Measurements from ENCODE around the gene ORM1.

ORM1 gene

DNA sequence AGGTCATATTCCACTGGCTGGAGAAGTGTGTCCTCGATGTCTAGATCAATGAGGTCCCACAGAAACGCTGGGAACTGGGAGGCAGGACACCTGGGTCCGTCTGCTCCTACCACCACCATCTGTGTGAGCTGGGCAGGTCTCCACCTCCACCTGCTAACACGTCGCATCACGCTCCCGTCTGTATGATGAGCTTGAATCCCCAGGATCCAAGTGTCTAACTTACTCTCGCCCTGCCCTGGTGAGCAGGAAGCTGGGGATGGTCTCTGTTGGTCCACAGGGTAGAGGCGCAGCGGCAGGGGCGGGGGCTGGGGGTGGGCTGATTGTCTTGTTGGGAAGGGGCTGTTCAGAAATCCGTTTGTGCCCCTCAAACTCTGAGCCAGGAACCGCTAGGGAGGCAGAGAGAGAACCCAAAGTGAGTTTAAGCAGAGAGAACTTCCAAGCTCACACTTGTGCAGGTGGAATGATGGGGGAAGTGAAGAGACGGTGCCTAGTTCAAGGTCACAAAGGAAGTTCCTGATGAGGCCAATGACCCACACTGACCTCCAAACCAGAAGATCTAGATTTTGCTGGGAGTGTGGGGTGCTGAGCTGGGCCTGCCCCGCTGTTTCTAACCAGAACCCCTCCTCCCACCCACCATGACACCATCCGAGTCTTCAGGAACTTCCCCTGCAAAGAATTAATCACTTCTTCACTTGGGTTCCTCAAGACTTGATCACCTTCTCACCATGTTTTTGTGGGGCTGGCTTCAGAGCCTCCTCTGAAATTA, 27.9 kb downstream of the ORM1 start:
- no peaks in the 10 kb centered on the region for H3K9me2 ChIP-seq (ENCODE audit: low read depth, low read length)
- H3K36me3 ChIP-seq (ENCODE audit: insufficient read depth, low read length): peaks cover 89% of the 10 kb centered on the region
- no peak overlapping the region for H3K9ac ChIP-seq (ENCODE audit: low read length)
- H4K20me1 ChIP-seq (ENCODE audit: insufficient read depth, low read length): no peaks in the 10 kb centered on the region
- H2AFZ ChIP-seq (ENCODE audit: low read length): no peak overlapping the region
- no peaks in the 10 kb centered on the region for H3K27me3 ChIP-seq (ENCODE audit: insufficient read depth, low read length)
- H3K4me3 ChIP-seq (ENCODE audit: low read depth, low read length, poor library complexity, severe bottlenecking): no peak overlapping the region
- H3K27ac ChIP-seq (ENCODE audit: low read depth, low read length, poor library complexity, severe bottlenecking): peak overlapping the region; percentile 30
- no peaks in the 10 kb centered on the region for H3F3A ChIP-seq (ENCODE audit: insufficient read depth, low read length)
- TF ChIP-seq EZH2 (IDR thresholded peaks at IDR 0.05; ENCODE audit: borderline replicate concordance, low read length): no peak
- TF ChIP-seq, protein P1, sequence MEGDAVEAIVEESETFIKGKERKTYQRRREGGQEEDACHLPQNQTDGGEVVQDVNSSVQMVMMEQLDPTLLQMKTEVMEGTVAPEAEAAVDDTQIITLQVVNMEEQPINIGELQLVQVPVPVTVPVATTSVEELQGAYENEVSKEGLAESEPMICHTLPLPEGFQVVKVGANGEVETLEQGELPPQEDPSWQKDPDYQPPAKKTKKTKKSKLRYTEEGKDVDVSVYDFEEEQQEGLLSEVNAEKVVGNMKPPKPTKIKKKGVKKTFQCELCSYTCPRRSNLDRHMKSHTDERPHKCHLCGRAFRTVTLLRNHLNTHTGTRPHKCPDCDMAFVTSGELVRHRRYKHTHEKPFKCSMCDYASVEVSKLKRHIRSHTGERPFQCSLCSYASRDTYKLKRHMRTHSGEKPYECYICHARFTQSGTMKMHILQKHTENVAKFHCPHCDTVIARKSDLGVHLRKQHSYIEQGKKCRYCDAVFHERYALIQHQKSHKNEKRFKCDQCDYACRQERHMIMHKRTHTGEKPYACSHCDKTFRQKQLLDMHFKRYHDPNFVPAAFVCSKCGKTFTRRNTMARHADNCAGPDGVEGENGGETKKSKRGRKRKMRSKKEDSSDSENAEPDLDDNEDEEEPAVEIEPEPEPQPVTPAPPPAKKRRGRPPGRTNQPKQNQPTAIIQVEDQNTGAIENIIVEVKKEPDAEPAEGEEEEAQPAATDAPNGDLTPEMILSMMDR (IDR thresholded peaks at IDR 0.05; ENCODE audit: low read length): no peak
- H3K4me1 ChIP-seq (ENCODE audit: insufficient read depth, low read length, severe bottlenecking): peaks cover 19% of the 10 kb centered on the region
- H3K4me2 ChIP-seq (ENCODE audit: low read length): no peak overlapping the region
- H3K79me2 ChIP-seq (ENCODE audit: insufficient read depth, low read length): no peaks in the 10 kb centered on the region
- H3K9me3 ChIP-seq (ENCODE audit: low read length): no peaks in the 10 kb centered on the region

DNA sequence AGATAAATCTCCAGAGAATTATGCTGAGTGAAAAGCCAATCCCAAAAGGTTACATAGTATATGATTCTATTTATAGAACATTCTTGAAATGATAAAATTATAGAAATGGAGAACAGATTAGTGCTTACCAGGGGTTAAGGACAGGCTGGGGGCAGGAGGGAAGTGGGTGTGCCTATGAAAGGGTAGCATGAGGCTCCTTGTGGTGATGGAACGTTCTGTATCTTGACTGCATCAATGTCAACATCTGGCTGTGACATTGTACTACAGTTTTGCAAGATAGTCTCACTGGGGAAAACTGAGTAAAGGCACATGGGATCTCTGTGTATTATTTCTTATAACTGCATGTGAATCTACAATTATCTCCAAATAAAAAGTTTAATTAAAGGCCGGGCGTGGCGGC, 29.0 kb downstream of the ORM1 start:
- Histone ChIP-seq H3K9me2 (ENCODE audit: low read depth, low read length) (no peaks in the 10 kb centered on the region), H3K4me3 (ENCODE audit: low read depth, low read length, poor library complexity, severe bottlenecking) (no peak overlapping the region), H3K27me3 (ENCODE audit: insufficient read depth, low read length) (no peaks in the 10 kb centered on the region), H4K20me1 (ENCODE audit: insufficient read depth, low read length) (no peaks in the 10 kb centered on the region), H3K79me2 (ENCODE audit: insufficient read depth, low read length) (no peaks in the 10 kb centered on the region), H3K4me2 (ENCODE audit: low read length) (no peak overlapping the region), H3K9ac (ENCODE audit: low read length) (no peak overlapping the region), H3K36me3 (ENCODE audit: insufficient read depth, low read length) (peaks cover 89% of the 10 kb centered on the region), H2AFZ (ENCODE audit: low read length) (no peak overlapping the region), H3F3A (ENCODE audit: insufficient read depth, low read length) (no peaks in the 10 kb centered on the region), H3K27ac (ENCODE audit: low read depth, low read length, poor library complexity, severe bottlenecking) (no peak overlapping the region), H3K4me1 (ENCODE audit: insufficient read depth, low read length, severe bottlenecking) (peaks cover 19% of the 10 kb centered on the region), H3K9me3 (ENCODE audit: low read length) (no peaks in the 10 kb centered on the region)
- no peak for TF ChIP-seq EZH2 (IDR thresholded peaks at IDR 0.05; ENCODE audit: borderline replicate concordance, low read length)
- TF ChIP-seq, protein P1 (IDR thresholded peaks at IDR 0.05; ENCODE audit: low read length): no peak

DNA sequence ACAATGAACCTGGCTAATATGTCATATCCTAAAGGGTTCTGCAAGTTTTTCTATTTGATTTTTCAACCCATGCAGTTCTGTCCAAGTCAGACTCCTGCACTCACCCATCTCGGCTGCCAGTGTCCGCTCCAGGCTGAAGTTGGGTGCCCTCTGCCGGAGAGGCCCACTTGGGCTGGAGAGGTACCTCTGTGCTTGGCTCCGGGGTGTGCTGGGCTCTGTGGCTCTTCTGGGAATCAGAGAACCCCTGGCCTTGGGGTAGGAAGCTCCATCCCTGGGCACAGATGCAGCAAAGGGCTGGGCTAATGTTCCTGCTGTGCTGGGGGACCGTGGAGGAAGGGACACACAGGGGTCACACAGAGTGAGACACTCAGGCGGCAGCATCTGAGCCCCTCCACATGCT, 32.9 kb downstream of the ORM1 start:
- no peak overlapping the region for H3K27ac ChIP-seq (ENCODE audit: low read depth, low read length, poor library complexity, severe bottlenecking)
- no peak for TF ChIP-seq EZH2 (IDR thresholded peaks at IDR 0.05; ENCODE audit: borderline replicate concordance, low read length)
- TF ChIP-seq, protein P1 (IDR thresholded peaks at IDR 0.05; ENCODE audit: low read length): no peak
- H3K4me1 ChIP-seq (ENCODE audit: insufficient read depth, low read length, severe bottlenecking): no peaks in the 10 kb centered on the region
- H3K27me3 ChIP-seq (ENCODE audit: insufficient read depth, low read length): no peaks in the 10 kb centered on the region
- no peaks in the 10 kb centered on the region for H3K9me2 ChIP-seq (ENCODE audit: low read depth, low read length)
- no peaks in the 10 kb centered on the region for H4K20me1 ChIP-seq (ENCODE audit: insufficient read depth, low read length)
- H3K9me3 ChIP-seq (ENCODE audit: low read length): no peaks in the 10 kb centered on the region
- no peak overlapping the region for H3K9ac ChIP-seq (ENCODE audit: low read length)
- H3K79me2 ChIP-seq (ENCODE audit: insufficient read depth, low read length): no peaks in the 10 kb centered on the region
- no peak overlapping the region for H2AFZ ChIP-seq (ENCODE audit: low read length)
- no peak overlapping the region for H3K4me3 ChIP-seq (ENCODE audit: low read depth, low read length, poor library complexity, severe bottlenecking)
- no peak overlapping the region for H3K4me2 ChIP-seq (ENCODE audit: low read length)
- peaks cover 93% of the 10 kb centered on the region for H3K36me3 ChIP-seq (ENCODE audit: insufficient read depth, low read length)
- no peaks in the 10 kb centered on the region for H3F3A ChIP-seq (ENCODE audit: insufficient read depth, low read length)

Measured in OCI-LY1 (cell line).